ENCODE results near the gene FOSL2.

GRCh38 chr2:28375236-28375635 lies 17.4 kb upstream of the FOSL2 start:
- TF ChIP-seq CTCF (conservative IDR thresholded peaks at IDR 0.05 in 1 of 2, IDR thresholded peaks at IDR 0.05 in 1 of 2; ENCODE audit: extremely low read depth in 1 of 2, insufficient read depth in 1 of 2, low read depth in 1 of 2, low read length in 2 of 2), result no peak
- TF ChIP-seq EZH2 (IDR thresholded peaks at IDR 0.05; ENCODE audit: borderline replicate concordance, low read length), result no peak

Measured in mammary epithelial cell (primary cell).